GM12878 (cell line): ENCODE measurements around the gene CCL3. TPM values are rescaled to one million over a fixed set of nuclear protein-coding genes. Genes with fewer than 3 reads are reported as not detected.

Experiments
- ATAC-seq: fragments of 200-7000 bp; cut with Tn5 transposase; 3 replicates; pipeline ENCODE4 v1.9.1; 2020; ENCODE audit warnings: mild to moderate bottlenecking, moderate library complexity
- BruUV-seq: library from RNA; stranded (reverse); fragments of 400-500 nt; replicated peaks from 2 replicates; lab custom pipeline; 2021; lab: Mats Ljungman, UMichigan
- CTCF ChIA-PET: fragments of 300-600 bp; sonication (Branson Sonifier 250); formaldehyde crosslinking; extraction: SDS; loops from one replicate; lab custom pipeline; 2021; ENCODE audit warnings: inconsistent platforms; lab: Yijun Ruan, JAX
- POLR2A ChIA-PET: fragments of 350-600 bp; formaldehyde crosslinking; extraction: SDS; loops from one replicate; lab custom pipeline; 2021; ENCODE audit warnings: inconsistent platforms; lab: Charles Lee
- RAD21 ChIA-PET: fragments of 300-600 bp; sonication (Branson Sonifier 250); formaldehyde crosslinking; loops from one replicate; lab custom pipeline; 2023; ENCODE audit warnings: antibody characterized with exemption; ENCODE audit not compliant: unreplicated experiment; lab: Charles Lee
- SMC1A ChIA-PET: fragments of 300-600 bp; sonication (Branson Sonifier 250); formaldehyde crosslinking; loops from one replicate; lab custom pipeline; 2023; ENCODE audit not compliant: unreplicated experiment, uncharacterized antibody; lab: Charles Lee
- DNase-seq: peaks from one replicate; pipeline ENCODE4 v3.0.0-alpha.2; 2011; ENCODE audit warnings: low read depth, low spot score
- FAIRE-seq: peaks from 3 replicates; lab custom pipeline; 2011; peaks lifted over from hg19 to GRCh38; lab: Jason Lieb, UNC
- H2AFZ ChIP-seq: 2 replicates; pipeline ENCODE4 v1.6.0; 2011; ENCODE audit warnings: low read depth, low read length, control low read depth; ENCODE audit not compliant: control insufficient read depth
- H3K27ac ChIP-seq: 2 replicates; pipeline ENCODE4 v1.5.1; 2011; ENCODE audit warnings: control low read depth; ENCODE audit not compliant: control insufficient read depth, insufficient read depth
- H3K27me3 ChIP-seq, 2 experiments: replicated peaks in 1 of 2; 2 replicates each; pipeline versions ENCODE4 v1.6.0 to v1.6.1; 2011; ENCODE audit warnings: low read length in 1 of 2; ENCODE audit not compliant: control insufficient read depth in 2 of 2, insufficient read depth in 2 of 2
- H3K36me3 ChIP-seq, 2 experiments: 2 replicates each; pipeline ENCODE4 v1.5.1; 2011; ENCODE audit warnings: low read length in 1 of 2; ENCODE audit not compliant: control insufficient read depth in 2 of 2, insufficient read depth in 2 of 2
- H3K4me1 ChIP-seq: 2 replicates; pipeline ENCODE4 v1.6.1; 2011; ENCODE audit warnings: mild to moderate bottlenecking, low read length, moderate library complexity, mixed read lengths; ENCODE audit not compliant: control insufficient read depth, insufficient read depth
- H3K4me2 ChIP-seq: 2 replicates; pipeline ENCODE4 v1.6.0; 2011; ENCODE audit warnings: control low read depth; ENCODE audit not compliant: control insufficient read depth, insufficient read depth
- H3K4me3 ChIP-seq: fragments of 200-600 bp; sonication (generic); 2 replicates; pipeline ENCODE4 v1.5.1; 2016
- H3K79me2 ChIP-seq: 2 replicates; pipeline ENCODE4 v1.6.0; 2011; ENCODE audit warnings: low read length; ENCODE audit not compliant: control insufficient read depth, insufficient read depth
- H3K9ac ChIP-seq: 2 replicates; pipeline ENCODE4 v1.8.0; 2011; ENCODE audit warnings: low read length, control low read depth, mixed read lengths; ENCODE audit not compliant: control insufficient read depth, insufficient read depth
- H3K9me3 ChIP-seq: replicated peaks from 3 replicates; pipeline ENCODE4 v1.5.1; 2011; ENCODE audit warnings: mild to moderate bottlenecking, low read length; ENCODE audit not compliant: control insufficient read depth, insufficient read depth
- H4K20me1 ChIP-seq: 2 replicates; pipeline ENCODE4 v1.6.0; 2011; ENCODE audit not compliant: control insufficient read depth, insufficient read depth
- BACH1 ChIP-seq: fragments of 450-650 bp; IDR thresholded peaks from 2 replicates; pipeline ENCODE4 v1.6.1; 2017; ENCODE audit warnings: mild to moderate bottlenecking, borderline replicate concordance
- LARP7 ChIP-seq: fragments of 450-650 bp; IDR thresholded peaks from 2 replicates; pipeline ENCODE4 v1.6.1; 2017; ENCODE audit warnings: mild to moderate bottlenecking
- ZBTB11 ChIP-seq: fragments of 450-650 bp; formaldehyde crosslinking; IDR thresholded peaks from 2 replicates; pipeline ENCODE4 v1.5.0; 2022; ENCODE audit warnings: mild to moderate bottlenecking, missing genetic modification characterization
- WGBS: methylation state at CpG from one replicate; pipeline ENCODE4 v1.1.6; 2016; ENCODE audit warnings: low lambda C conversion rate; ENCODE audit not compliant: insufficient replicate concordance, insufficient coverage; ENCODE audit errors: missing lambda C conversion rate; 5-methylcytosine and 5-hydroxymethylcytosine counted together
- in situ Hi-C: fragments of 300-500 bp; cut with MboI; formaldehyde crosslinking; loops from 9 replicates; pipeline ENCODE4 v1.14.3; 2018; ENCODE audit warnings: mixed read lengths
- intact Hi-C: fragments of 100-400 bp; cut with micrococcal nuclease; formaldehyde crosslinking; loops from one replicate; pipeline ENCODE4 v1.14.2; 2022; ENCODE audit not compliant: unreplicated experiment
- polyA plus RNA-seq, 11 experiments: library from polyadenylated mRNA; depleted of rRNA in 4 of 11; unstranded in 6 of 11; stranded (reverse) in 5 of 11; fragments of >200 nt; fragmentation: Nextera tagmentation in 4 of 11; fragmentation: Illumina TruSeq in 1 of 11; extraction: Ambion mirVana in 4 of 11; extraction: Trizol in 1 of 11; gene quantifications; 1 replicate in 1 of 11; 2 replicates in 10 of 11; pipeline versions ENCODE4 v1.2.1 to v1.2.3, GENCODE V29; 2011 to 2016; ENCODE audit warnings: inconsistent platforms in 2 of 11, missing spikeins in 2 of 11, low read depth in 1 of 11
- total RNA-seq, 4 experiments: library from RNA; depleted of rRNA in 3 of 4; stranded (reverse); fragments of >200 nt in 3 of 4; fragmentation: Illumina TruSeq in 1 of 4; extraction: Trizol in 1 of 4; gene quantifications; 2 replicates each; pipeline versions ENCODE4 v1.2.1 to v1.2.3, GENCODE V29; 2013 to 2021

Gene CCL3
- total and polyA plus RNA-seq, 10 of the 15 experiments (the other 5 are each of a cell fraction or from before 2014, with no cell fraction given): 96.5 to 1,488 (median 199) TPM

DNA sequence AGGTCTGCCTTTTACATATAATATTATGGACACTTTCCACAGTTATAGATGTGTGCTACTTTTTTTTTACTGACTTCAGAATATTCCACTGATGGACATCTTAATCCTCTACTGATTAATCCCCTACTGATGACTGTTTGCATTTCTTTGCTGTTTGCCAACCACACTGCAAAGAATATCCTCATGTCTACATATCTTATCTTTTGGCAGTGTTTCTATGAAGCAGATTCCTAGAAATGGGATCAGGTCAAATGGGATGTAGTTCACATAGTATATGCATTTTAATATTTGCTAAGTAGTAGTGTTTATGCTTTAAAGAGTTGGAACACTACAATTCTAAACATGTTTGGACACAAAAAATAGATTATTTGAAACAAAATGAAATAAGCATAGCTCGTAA, 3.2 kb downstream of the CCL3 start:
- Histone ChIP-seq H3K4me1 (peaks cover 52% of the 10 kb centered on the region), H3K9ac (no peak overlapping the region), H3K4me3 (no peak overlapping the region), H4K20me1 (no peaks in the 10 kb centered on the region), H3K9me3 (no peaks in the 10 kb centered on the region), H3K79me2 (peaks cover 2% of the 10 kb centered on the region; the same call in 1 of the 2 replicates)
- no peak for DNase-seq
- in situ Hi-C loops (loop anchor here (5.0 kb wide), 1 partner anchor 111 kb away; the partner anchor contains the start of genes CCL3L1 and CCL3L3), intact Hi-C loops (no loop called here)
- ChIA-PET CTCF (interaction anchor here (1.1 to 2.8 kb wide), 4 partner anchors 14 to 111 kb away, joined by 3 to 27 read pairs (median 8); no protein-coding TSS in a partner anchor), RAD21 (interaction anchor here (0.8 to 7.9 kb wide), 9 partner anchors 12 to 111 kb away, joined by 3 to 75 read pairs (median 5); partner anchors contain the start of gene CCL4), POLR2A (interaction anchor here (1.3 to 1.7 kb wide), 2 partner anchors 14 to 108 kb away, joined by 3 to 7 read pairs; no protein-coding TSS in a partner anchor)
- no TSS peak for BruUV-seq
- FAIRE-seq: no peak
- ATAC-seq: no peak
- TF ChIP-seq BACH1 (0 out of 2 replicates have a peak, but pooled peaks have one; percentile 23), ZBTB11 (CRISPR knock-in tag) (peak; percentile 59), LARP7 (no peak)
- TF ChIP-seq, all 136 proteins: peak for 2
- H3K27ac ChIP-seq: no peak overlapping the region
- no peaks in the 10 kb centered on the region for H3K27me3 ChIP-seq
- WGBS: 90% methylated on average over 1 of the region's 1 CpG
- H2AFZ ChIP-seq: no peak overlapping the region
- H3K4me2 ChIP-seq: no peak overlapping the region
- SMC1A ChIA-PET: interaction anchor here (0.6 to 2.5 kb wide), 10 partner anchors 11 to 117 kb away, joined by 3 to 22 read pairs (median 4); no protein-coding TSS in a partner anchor
- H3K36me3 ChIP-seq: no peaks in the 10 kb centered on the region
